GM23338 (cell line): ENCODE data around the gene SDE2. TPM values are rescaled to one million over a fixed set of nuclear protein-coding genes. Genes with fewer than 3 reads are reported as not detected.
A peak's percentile ranks its signal among the peaks of the same experiment; 100 is the strongest.
"Not testable (repeated sequence)": the region's sequence is repeated elsewhere in the genome, so short reads cannot be mapped to it uniquely, and the experiment has no call there.

Source experiments
- ATAC-seq: fragments of 200-7000 bp; cut with Tn5 transposase; 3 replicates; pipeline ENCODE4 v1.9.1; 2020
- DNase-seq: peaks from one replicate; pipeline ENCODE4 v3.0.0-alpha.2; 2015; ENCODE audit warnings: low spot score
- H2AFZ ChIP-seq: fragments of 200-600 bp; sonication (generic); 2 replicates; pipeline ENCODE4 v1.8.0; 2016; ENCODE audit warnings: antibody characterized with exemption, mild to moderate bottlenecking, moderate library complexity
- H3F3A ChIP-seq: fragments of 200-600 bp; sonication (generic); replicated peaks from 2 replicates; pipeline ENCODE4 v1.8.0; 2017; ENCODE audit warnings: antibody characterized with exemption, mixed run types, low read depth
- H3K27ac ChIP-seq: fragments of 200-600 bp; sonication (generic); 2 replicates; pipeline ENCODE4 v1.6.1; 2016; ENCODE audit warnings: low read depth
- H3K27me3 ChIP-seq: fragments of 200-600 bp; sonication (generic); 2 replicates; pipeline ENCODE4 v1.8.0; 2016; ENCODE audit warnings: mild to moderate bottlenecking, mixed run types, moderate library complexity; ENCODE audit not compliant: insufficient read depth
- H3K36me3 ChIP-seq: fragments of 200-600 bp; sonication (generic); 2 replicates; pipeline ENCODE4 v1.8.0; 2016; ENCODE audit warnings: mild to moderate bottlenecking; ENCODE audit not compliant: insufficient read depth
- H3K4me1 ChIP-seq: fragments of 200-600 bp; sonication (generic); 2 replicates; pipeline ENCODE4 v1.8.0; 2016; ENCODE audit warnings: mild to moderate bottlenecking, moderate library complexity; ENCODE audit not compliant: insufficient read depth
- H3K4me2 ChIP-seq: fragments of 200-600 bp; sonication (generic); 2 replicates; pipeline ENCODE4 v1.7.1; 2017; ENCODE audit warnings: mixed run types
- H3K4me3 ChIP-seq: fragments of 200-600 bp; sonication (generic); 2 replicates; pipeline ENCODE4 v1.6.1; 2016; ENCODE audit warnings: mixed run types
- H3K79me2 ChIP-seq: fragments of 200-600 bp; sonication (generic); replicated peaks from 2 replicates; pipeline ENCODE4 v1.8.0; 2017; ENCODE audit warnings: mild to moderate bottlenecking; ENCODE audit not compliant: insufficient read depth
- H3K9me2 ChIP-seq: fragments of 200-600 bp; sonication (generic); 2 replicates; pipeline ENCODE4 v1.8.0; 2017; ENCODE audit not compliant: insufficient read depth
- H4K20me1 ChIP-seq: fragments of 200-600 bp; sonication (generic); replicated peaks from 2 replicates; pipeline ENCODE4 v1.8.0; 2017; ENCODE audit warnings: mild to moderate bottlenecking; ENCODE audit not compliant: insufficient read depth
- H3K27ac Mint-ChIP-seq: 2 replicates; pipeline ENCODE4 v1.8.0; 2020; ENCODE audit warnings: inconsistent platforms, mild to moderate bottlenecking, moderate library complexity, mixed read lengths
- H3K27me3 Mint-ChIP-seq: 3 replicates; pipeline ENCODE4 v1.8.0; 2022; ENCODE audit warnings: low read depth, mild to moderate bottlenecking, moderate library complexity, mixed read lengths, inconsistent platforms; ENCODE audit not compliant: insufficient read depth, poor library complexity
- H3K36me3 Mint-ChIP-seq: 3 replicates; pipeline ENCODE4 v1.8.0; 2021; ENCODE audit warnings: low read depth, mild to moderate bottlenecking, inconsistent platforms, moderate library complexity, mixed read lengths
- H3K4me1 Mint-ChIP-seq: 3 replicates; pipeline ENCODE4 v1.8.0; 2020; ENCODE audit warnings: mild to moderate bottlenecking, inconsistent platforms, mixed read lengths
- H3K4me3 Mint-ChIP-seq: 3 replicates; pipeline ENCODE4 v1.8.0; 2021; ENCODE audit warnings: moderate library complexity, mild to moderate bottlenecking, inconsistent platforms, mixed read lengths
- H3K9me3 Mint-ChIP-seq: 3 replicates; pipeline ENCODE4 v1.8.0; 2020; ENCODE audit warnings: moderate library complexity, mild to moderate bottlenecking, inconsistent platforms, mixed read lengths
- ETS1 ChIP-seq: IDR thresholded peaks from 2 replicates; pipeline ENCODE4 v1.6.1; 2016; ENCODE audit warnings: antibody characterized with exemption
- REST ChIP-seq: IDR thresholded peaks from one replicate; pipeline ENCODE4 v1.6.1; 2018; ENCODE audit warnings: antibody characterized with exemption; ENCODE audit not compliant: unreplicated experiment
- STAT1 ChIP-seq: IDR thresholded peaks from one replicate; pipeline ENCODE4 v1.6.1; 2016; ENCODE audit warnings: antibody characterized with exemption; ENCODE audit not compliant: unreplicated experiment
- ZNF114 ChIP-seq: fragments of 250-450 bp; sonication (Bioruptor Pico); IDR thresholded peaks from 2 replicates; pipeline ENCODE4 v1.5.0; 2020; ENCODE audit warnings: mild to moderate bottlenecking, moderate library complexity
- polyA plus RNA-seq: library from polyadenylated mRNA; unstranded; fragments of >200 nt; fragmentation: Nextera tagmentation; extraction: Ambion mirVana; gene quantifications from 2 replicates; pipeline ENCODE4 v1.2.1, GENCODE V29; 2016
- total RNA-seq: library from RNA; depleted of rRNA; stranded (reverse); fragments of >200 nt; shearing (Covaris generic); gene quantifications from 2 replicates; pipeline ENCODE4 v1.2.3, GENCODE V29; 2014

SDE2 gene
- total and polyA plus RNA-seq, 2 experiments from 2014 or later, result 10.6 to 26.9 TPM

GRCh38 chr1:226007126-226007892 is 8.2 kb upstream of the SDE2 start:
- H3K79me2 ChIP-seq, H3K4me3 Mint-ChIP-seq, H3K27me3 ChIP-seq, ATAC-seq, H3K4me1 ChIP-seq, H3K9me2 ChIP-seq, H3K36me3 Mint-ChIP-seq, H3F3A ChIP-seq, H3K27me3 Mint-ChIP-seq, H3K27ac ChIP-seq, H3K27ac Mint-ChIP-seq, H3K4me2 ChIP-seq, DNase-seq, H3K9me3 Mint-ChIP-seq, H3K4me3 ChIP-seq, H3K36me3 ChIP-seq, H4K20me1 ChIP-seq: not testable (repeated sequence)
- H2AFZ ChIP-seq, result peak overlapping the region; percentile 66
- peaks cover 11% of the 10 kb centered on the region; the same call in 2 of the 3 replicates for H3K4me1 Mint-ChIP-seq

GRCh38 chr1:226006686-226007085 is 7.5 kb upstream of the SDE2 start:
- Mint-ChIP-seq H3K4me1 (peaks cover 17% of the 10 kb centered on the region), H3K36me3 (no peaks in the 10 kb centered on the region), H3K9me3 (no peaks in the 10 kb centered on the region), H3K4me3 (no peak overlapping the region), H3K27ac (no peak overlapping the region), H3K27me3 (no peaks in the 10 kb centered on the region)
- no peak overlapping the region for H3K4me2 ChIP-seq
- peaks cover 16% of the 10 kb centered on the region for H3K4me1 ChIP-seq
- no peaks in the 10 kb centered on the region for H3K79me2 ChIP-seq
- no peak overlapping the region for H3K27ac ChIP-seq
- TF ChIP-seq ETS1, result no peak
- no peak for TF ChIP-seq ZNF114 (CRISPR knock-in tag)
- no peak for TF ChIP-seq STAT1
- no peak overlapping the region for H2AFZ ChIP-seq
- no peaks in the 10 kb centered on the region for H4K20me1 ChIP-seq
- H3F3A ChIP-seq, result no peaks in the 10 kb centered on the region
- no peaks in the 10 kb centered on the region for H3K36me3 ChIP-seq
- no peaks in the 10 kb centered on the region for H3K27me3 ChIP-seq
- H3K4me3 ChIP-seq, result no peak overlapping the region
- no peaks in the 10 kb centered on the region; the same call in 1 of the 2 replicates for H3K9me2 ChIP-seq
- ATAC-seq (no peak), DNase-seq (no peak)

GRCh38 chr1:226004396-226004795 is 5.3 kb upstream of the SDE2 start:
- no peak overlapping the region for H3K4me2 ChIP-seq
- Mint-ChIP-seq H3K4me3 (no peak overlapping the region), H3K36me3 (no peaks in the 10 kb centered on the region), H3K9me3 (no peaks in the 10 kb centered on the region), H3K4me1 (peaks cover 24% of the 10 kb centered on the region), H3K27ac (no peak overlapping the region), H3K27me3 (peaks cover 3% of the 10 kb centered on the region)
- no peak overlapping the region for H2AFZ ChIP-seq
- ATAC-seq (no peak), DNase-seq (no peak)
- H4K20me1 ChIP-seq, result no peaks in the 10 kb centered on the region
- peaks cover 7% of the 10 kb centered on the region; the same call in 1 of the 2 replicates for H3F3A ChIP-seq
- no peak overlapping the region for H3K27ac ChIP-seq
- no peaks in the 10 kb centered on the region for H3K36me3 ChIP-seq
- no peaks in the 10 kb centered on the region for H3K79me2 ChIP-seq
- H3K9me2 ChIP-seq, result no peaks in the 10 kb centered on the region; the same call in 1 of the 2 replicates
- H3K27me3 ChIP-seq, result no peaks in the 10 kb centered on the region
- H3K4me3 ChIP-seq, result no peak overlapping the region
- H3K4me1 ChIP-seq, result peaks cover 29% of the 10 kb centered on the region
- TF ChIP-seq ZNF114 (CRISPR knock-in tag) (no peak), REST (no peak)
